DND-41 (cell line): Measurements from ENCODE around the gene PTGES3L.
"Not testable (repeated sequence)": the region's sequence is repeated elsewhere in the genome, so short reads cannot be mapped to it uniquely, and the experiment has no call there.

Experiments used
- ATAC-seq: fragments of 200-7000 bp; cut with Tn5 transposase; 3 replicates; pipeline ENCODE4 v1.9.1; 2021; ENCODE audit warnings: low read depth; ENCODE audit not compliant: insufficient read depth
- DNase-seq: peaks from one replicate; pipeline ENCODE4 v3.0.0-alpha.2; 2020
- H2AFZ ChIP-seq: 2 replicates; pipeline ENCODE4 v1.6.0; 2012; ENCODE audit warnings: low read depth, low read length
- H3K27ac ChIP-seq: 2 replicates; pipeline ENCODE4 v1.5.1; 2012; ENCODE audit warnings: low read length, inconsistent platforms
- H3K27me3 ChIP-seq: fragments of 200-600 bp; sonication (generic); 2 replicates; pipeline ENCODE4 v1.6.0; 2012; ENCODE audit warnings: low read length, mild to moderate bottlenecking, inconsistent platforms; ENCODE audit not compliant: insufficient read depth, poor library complexity
- H3K36me3 ChIP-seq: 2 replicates; pipeline ENCODE4 v1.5.1; 2012; ENCODE audit warnings: low read length, inconsistent platforms; ENCODE audit not compliant: insufficient read depth
- H3K4me1 ChIP-seq: 2 replicates; pipeline ENCODE4 v1.5.1; 2012; ENCODE audit warnings: mild to moderate bottlenecking, low read length; ENCODE audit not compliant: insufficient read depth
- H3K4me2 ChIP-seq: 2 replicates; pipeline ENCODE4 v1.6.0; 2012; ENCODE audit warnings: mild to moderate bottlenecking, moderate library complexity, low read length, inconsistent platforms; ENCODE audit not compliant: insufficient read depth
- H3K4me3 ChIP-seq, 2 experiments: fragments of 200-600 bp in 1 of 2; shearing (Covaris generic) in 1 of 2; 2 replicates each; pipeline ENCODE4 v1.5.1; 2012 to 2016; ENCODE audit warnings: inconsistent platforms in 2 of 2, low read length in 2 of 2, mild to moderate bottlenecking in 2 of 2, low read depth in 1 of 2, moderate library complexity in 1 of 2
- H3K79me2 ChIP-seq: 2 replicates; pipeline ENCODE4 v1.6.0; 2012; ENCODE audit warnings: low read length, inconsistent platforms; ENCODE audit not compliant: insufficient read depth
- H3K9ac ChIP-seq: 2 replicates; pipeline ENCODE4 v1.6.0; 2012; ENCODE audit warnings: low read depth, mild to moderate bottlenecking, inconsistent platforms, low read length, moderate library complexity
- H3K9me3 ChIP-seq: 2 replicates; pipeline ENCODE4 v1.5.1; 2012; ENCODE audit warnings: low read length, moderate library complexity, mild to moderate bottlenecking, inconsistent platforms; ENCODE audit not compliant: insufficient read depth, severe bottlenecking
- H4K20me1 ChIP-seq: 2 replicates; pipeline ENCODE4 v1.6.0; 2012; ENCODE audit warnings: low read length; ENCODE audit not compliant: insufficient read depth
- EZH2 ChIP-seq: IDR thresholded peaks from 3 replicates; pipeline ENCODE4 v1.6.1; 2012; ENCODE audit warnings: borderline replicate concordance, low read depth, mild to moderate bottlenecking, moderate library complexity, low read length, inconsistent platforms; ENCODE audit not compliant: severe bottlenecking
- TF ChIP-seq, protein P1 (sequence below): IDR thresholded peaks from 2 replicates; pipeline ENCODE4 v1.5.1; 2012; ENCODE audit warnings: borderline replicate concordance, low read length, moderate library complexity, mild to moderate bottlenecking; ENCODE audit not compliant: poor library complexity, severe bottlenecking; ENCODE audit errors: extremely low read depth

PTGES3L gene

GRCh38 chr17:42982266-42982665, 2.4 kb upstream of the PTGES3L start:
- TF ChIP-seq EZH2 = no peak
- TF ChIP-seq, protein P1, sequence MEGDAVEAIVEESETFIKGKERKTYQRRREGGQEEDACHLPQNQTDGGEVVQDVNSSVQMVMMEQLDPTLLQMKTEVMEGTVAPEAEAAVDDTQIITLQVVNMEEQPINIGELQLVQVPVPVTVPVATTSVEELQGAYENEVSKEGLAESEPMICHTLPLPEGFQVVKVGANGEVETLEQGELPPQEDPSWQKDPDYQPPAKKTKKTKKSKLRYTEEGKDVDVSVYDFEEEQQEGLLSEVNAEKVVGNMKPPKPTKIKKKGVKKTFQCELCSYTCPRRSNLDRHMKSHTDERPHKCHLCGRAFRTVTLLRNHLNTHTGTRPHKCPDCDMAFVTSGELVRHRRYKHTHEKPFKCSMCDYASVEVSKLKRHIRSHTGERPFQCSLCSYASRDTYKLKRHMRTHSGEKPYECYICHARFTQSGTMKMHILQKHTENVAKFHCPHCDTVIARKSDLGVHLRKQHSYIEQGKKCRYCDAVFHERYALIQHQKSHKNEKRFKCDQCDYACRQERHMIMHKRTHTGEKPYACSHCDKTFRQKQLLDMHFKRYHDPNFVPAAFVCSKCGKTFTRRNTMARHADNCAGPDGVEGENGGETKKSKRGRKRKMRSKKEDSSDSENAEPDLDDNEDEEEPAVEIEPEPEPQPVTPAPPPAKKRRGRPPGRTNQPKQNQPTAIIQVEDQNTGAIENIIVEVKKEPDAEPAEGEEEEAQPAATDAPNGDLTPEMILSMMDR = no peak
- Histone ChIP-seq H3K27ac (no peak overlapping the region), H3K27me3 (no peaks in the 10 kb centered on the region), H3K4me3 (peak overlapping the region in 1 of 2 experiments; percentile 81; a peak in 2 of 4 replicates), H3K4me1 (peaks cover 24% of the 10 kb centered on the region), H4K20me1 (peaks cover 6% of the 10 kb centered on the region), H3K9me3 (peaks cover 10% of the 10 kb centered on the region), H3K36me3 (peaks cover 44% of the 10 kb centered on the region), H2AFZ (no peak overlapping the region), H3K4me2 (peak overlapping the region; percentile 99), H3K9ac (no peak overlapping the region), H3K79me2 (peaks cover 39% of the 10 kb centered on the region)
- DNase-seq (no peak), ATAC-seq (no peak)

GRCh38 chr17:42980766-42981397, 1.0 kb upstream of the PTGES3L start:
- ATAC-seq = peak; percentile 71
- H3K9ac ChIP-seq = peak overlapping the region; percentile 78
- peak overlapping the region; percentile 99 for H3K4me2 ChIP-seq
- peaks cover 39% of the 10 kb centered on the region for H3K79me2 ChIP-seq
- peak; percentile 54 for DNase-seq
- H3K27ac ChIP-seq = peak overlapping the region; percentile 63
- H4K20me1 ChIP-seq = peaks cover 6% of the 10 kb centered on the region
- H3K9me3 ChIP-seq = peaks cover 10% of the 10 kb centered on the region
- TF ChIP-seq EZH2 = no peak
- TF ChIP-seq, protein P1 = peak; percentile 54
- peak overlapping the region; percentile 59 to 81 for H3K4me3 ChIP-seq
- peaks cover 24% of the 10 kb centered on the region for H3K4me1 ChIP-seq
- peak overlapping the region; percentile 89 for H2AFZ ChIP-seq
- H3K27me3 ChIP-seq = no peaks in the 10 kb centered on the region
- peaks cover 32% of the 10 kb centered on the region for H3K36me3 ChIP-seq

DNA sequence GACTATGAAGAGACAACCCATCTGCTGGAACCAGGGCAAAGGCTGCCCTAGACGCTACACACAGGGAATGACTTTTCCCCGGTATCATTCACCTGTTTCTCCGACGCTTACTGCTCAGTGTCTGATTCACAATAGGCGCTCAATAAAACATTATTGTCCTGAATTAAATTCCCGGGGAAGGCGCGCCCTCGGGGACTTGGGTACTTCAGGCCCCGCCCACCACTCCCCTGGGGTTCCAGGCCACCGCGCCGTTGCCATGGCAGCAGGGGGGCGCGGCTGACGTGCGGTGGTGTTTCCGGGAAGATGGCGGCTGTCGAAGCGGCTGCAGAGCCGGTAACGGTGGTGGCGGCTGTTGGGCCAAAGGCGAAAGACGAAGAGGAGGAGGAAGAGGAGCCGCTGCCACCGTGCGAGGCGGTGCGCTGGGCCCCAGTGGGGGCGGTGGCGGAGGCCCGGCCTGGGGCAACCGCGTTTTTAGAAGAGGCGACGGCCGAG, 440 bp upstream of the PTGES3L start, which contains the start of gene RUNDC1:
Gene RUNDC1, plus strand, starts transcription at position 292 of the 492 bp plus-strand sequence. Its CDS starts 12 bp downstream, at position 304.
- ATAC-seq (peak; percentile 87), DNase-seq (peak; percentile 90)
- Histone ChIP-seq H4K20me1 (peaks cover 6% of the 10 kb centered on the region), H3K4me2 (peak within 1 kb of the TSS; percentile 99), H3K36me3 (peaks cover 26% of the 10 kb centered on the region), H3K4me3 (peak within 1 kb of the TSS; percentile 59 to 81), H2AFZ (peak within 1 kb of the TSS; percentile 89), H3K27me3 (no peaks in the 10 kb centered on the region), H3K27ac (peak within 1 kb of the TSS; percentile 63), H3K4me1 (peaks cover 24% of the 10 kb centered on the region), H3K79me2 (peaks cover 36% of the 10 kb centered on the region), H3K9ac (peak within 1 kb of the TSS; percentile 78), H3K9me3 (peaks cover 10% of the 10 kb centered on the region)
- TF ChIP-seq, protein P1 = no peak
- TF ChIP-seq EZH2 = no peak

- not testable (repeated sequence) for H3K4me1 ChIP-seq, H3K79me2 ChIP-seq, H3K27ac ChIP-seq, H2AFZ ChIP-seq, H3K4me3 ChIP-seq, H3K4me2 ChIP-seq, DNase-seq, H3K27me3 ChIP-seq, H3K9ac ChIP-seq, H3K36me3 ChIP-seq, ATAC-seq, H4K20me1 ChIP-seq
- peaks cover 10% of the 10 kb centered on the region for H3K9me3 ChIP-seq
Observed at GRCh38 chr17:42975701-42976100, 4.2 kb downstream of the PTGES3L start.
